Measurements from ENCODE around the gene RBM33. TPM values are rescaled to one million over a fixed set of nuclear protein-coding genes. Genes with fewer than 3 reads are reported as not detected.

Gene RBM33
- total RNA-seq, 2 experiments from 2014 or later = 73.7 to 84.8 TPM

DNA sequence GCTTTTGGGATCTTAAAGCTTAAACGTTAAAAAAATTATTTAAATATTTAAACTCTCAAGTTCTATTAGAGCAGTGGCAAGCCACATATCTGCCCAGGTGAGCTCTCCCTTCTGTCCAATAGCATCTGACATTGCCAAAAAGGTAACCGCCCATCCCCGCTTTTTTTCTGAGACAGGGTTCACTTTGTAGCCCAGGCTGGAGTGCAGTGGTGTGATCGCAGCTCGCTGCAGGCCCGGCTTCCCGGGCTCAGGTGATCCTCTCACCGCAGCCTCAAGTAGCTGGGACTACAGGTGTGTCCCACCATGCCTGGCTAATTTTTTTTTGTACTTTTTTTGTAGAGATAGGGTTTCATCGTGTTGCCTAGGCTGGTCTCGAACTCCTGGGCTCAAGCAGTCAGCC is 83.2 kb downstream of the RBM33 start:
- POLR2A ChIA-PET = no interaction called here
- peaks cover 45% of the 10 kb centered on the region for H3K4me1 Mint-ChIP-seq (ENCODE audit: low read depth)
- H3K36me3 Mint-ChIP-seq (ENCODE audit: low read depth) = peaks cover 27% of the 10 kb centered on the region
- no peaks in the 10 kb centered on the region for H3K27me3 Mint-ChIP-seq
- no peak overlapping the region for H3K27ac Mint-ChIP-seq
- no peak overlapping the region for H3K4me3 Mint-ChIP-seq
- TF ChIP-seq, protein P1, sequence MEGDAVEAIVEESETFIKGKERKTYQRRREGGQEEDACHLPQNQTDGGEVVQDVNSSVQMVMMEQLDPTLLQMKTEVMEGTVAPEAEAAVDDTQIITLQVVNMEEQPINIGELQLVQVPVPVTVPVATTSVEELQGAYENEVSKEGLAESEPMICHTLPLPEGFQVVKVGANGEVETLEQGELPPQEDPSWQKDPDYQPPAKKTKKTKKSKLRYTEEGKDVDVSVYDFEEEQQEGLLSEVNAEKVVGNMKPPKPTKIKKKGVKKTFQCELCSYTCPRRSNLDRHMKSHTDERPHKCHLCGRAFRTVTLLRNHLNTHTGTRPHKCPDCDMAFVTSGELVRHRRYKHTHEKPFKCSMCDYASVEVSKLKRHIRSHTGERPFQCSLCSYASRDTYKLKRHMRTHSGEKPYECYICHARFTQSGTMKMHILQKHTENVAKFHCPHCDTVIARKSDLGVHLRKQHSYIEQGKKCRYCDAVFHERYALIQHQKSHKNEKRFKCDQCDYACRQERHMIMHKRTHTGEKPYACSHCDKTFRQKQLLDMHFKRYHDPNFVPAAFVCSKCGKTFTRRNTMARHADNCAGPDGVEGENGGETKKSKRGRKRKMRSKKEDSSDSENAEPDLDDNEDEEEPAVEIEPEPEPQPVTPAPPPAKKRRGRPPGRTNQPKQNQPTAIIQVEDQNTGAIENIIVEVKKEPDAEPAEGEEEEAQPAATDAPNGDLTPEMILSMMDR (IDR thresholded peaks at IDR 0.05) = no peak
- ATAC-seq (no peak), DNase-seq (no peak)
- H3K9me3 Mint-ChIP-seq = no peaks in the 10 kb centered on the region
- intact Hi-C loops (cut with micrococcal nuclease) = no loop called here
- CTCF ChIA-PET = interaction anchor here (1.0 to 3.1 kb wide), 6 partner anchors 12 to 130 kb away, joined by 3 to 15 read pairs (median 3); no protein-coding TSS in a partner anchor

DNA sequence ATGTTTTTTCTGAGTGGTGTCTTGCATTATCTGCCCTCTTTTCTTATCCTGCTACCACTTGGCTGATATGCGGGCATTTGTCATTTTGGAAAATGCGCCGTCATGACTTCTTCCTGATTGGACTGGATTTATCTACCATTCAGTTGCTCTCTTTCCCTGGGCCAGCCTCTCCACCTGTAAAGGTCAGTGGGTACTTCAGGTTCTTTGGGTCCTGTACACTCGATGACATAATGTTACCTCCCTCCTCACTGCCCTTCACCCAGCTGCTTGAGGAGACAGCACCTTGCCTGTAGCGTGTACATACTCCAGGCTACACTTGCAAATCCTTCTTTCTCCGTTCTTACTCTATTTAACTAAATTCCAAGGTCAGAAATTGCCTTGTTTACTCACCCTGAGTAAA is 83.7 kb downstream of the RBM33 start:
- H3K4me1 Mint-ChIP-seq (ENCODE audit: low read depth) = peaks cover 47% of the 10 kb centered on the region

DNA sequence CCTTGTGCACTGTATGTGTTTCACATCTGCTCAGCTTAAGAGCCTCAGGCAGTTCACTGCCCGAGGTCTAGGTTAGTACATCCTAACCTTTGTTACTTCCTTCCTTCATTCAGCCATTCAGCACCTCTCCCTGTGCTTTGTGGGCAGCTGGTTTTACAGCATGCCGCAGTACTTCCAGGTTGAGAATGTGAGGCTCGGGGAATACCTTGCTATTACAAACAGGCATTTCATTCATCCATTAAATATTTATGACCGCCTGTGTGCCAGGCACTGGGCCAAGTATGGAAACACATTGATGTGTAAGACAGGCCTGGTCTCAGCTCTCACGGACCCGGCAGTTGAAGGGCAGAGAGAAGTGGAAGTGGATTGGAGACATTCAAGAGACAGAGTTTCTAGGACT is 85.4 kb downstream of the RBM33 start:
- CTCF ChIA-PET = interaction anchor here (0.9 to 6.8 kb wide), 4 partner anchors 10 to 132 kb away, joined by 3 to 43 read pairs (median 18); no protein-coding TSS in a partner anchor
- Mint-ChIP-seq H3K27ac (peak overlapping the region; percentile 32), H3K36me3 (ENCODE audit: low read depth) (peaks cover 32% of the 10 kb centered on the region), H3K4me3 (no peak overlapping the region), H3K9me3 (no peaks in the 10 kb centered on the region), H3K27me3 (no peaks in the 10 kb centered on the region), H3K4me1 (ENCODE audit: low read depth) (peaks cover 60% of the 10 kb centered on the region)
- intact Hi-C loops (cut with micrococcal nuclease) = loop anchor here (5.0 to 10.0 kb wide), 2 partner anchors 33 to 135 kb away; no protein-coding TSS in a partner anchor
- ATAC-seq (no peak), DNase-seq (no peak)
- POLR2A ChIA-PET = interaction anchor here (0.8 kb wide), 1 partner anchor 260 kb away, joined by 3 read pairs; no protein-coding TSS in a partner anchor
- TF ChIP-seq, protein P1 (IDR thresholded peaks at IDR 0.05) = no peak

More for the DNA sequence above, 83.7 kb downstream of the RBM33 start:
- no peak for DNase-seq
- TF ChIP-seq, protein P1 (IDR thresholded peaks at IDR 0.05) = no peak
- no peaks in the 10 kb centered on the region for H3K9me3 Mint-ChIP-seq
- intact Hi-C loops (cut with micrococcal nuclease) = no loop called here
- peaks cover 27% of the 10 kb centered on the region for H3K36me3 Mint-ChIP-seq (ENCODE audit: low read depth)
- ATAC-seq = no peak
- H3K27me3 Mint-ChIP-seq = no peaks in the 10 kb centered on the region
- no peak overlapping the region for H3K4me3 Mint-ChIP-seq
- H3K27ac Mint-ChIP-seq = peak overlapping the region; percentile 5
- POLR2A ChIA-PET = no interaction called here
- CTCF ChIA-PET = interaction anchor here (1.0 to 3.1 kb wide), 4 partner anchors 12 to 129 kb away, joined by 3 to 15 read pairs (median 3); no protein-coding TSS in a partner anchor

DNA sequence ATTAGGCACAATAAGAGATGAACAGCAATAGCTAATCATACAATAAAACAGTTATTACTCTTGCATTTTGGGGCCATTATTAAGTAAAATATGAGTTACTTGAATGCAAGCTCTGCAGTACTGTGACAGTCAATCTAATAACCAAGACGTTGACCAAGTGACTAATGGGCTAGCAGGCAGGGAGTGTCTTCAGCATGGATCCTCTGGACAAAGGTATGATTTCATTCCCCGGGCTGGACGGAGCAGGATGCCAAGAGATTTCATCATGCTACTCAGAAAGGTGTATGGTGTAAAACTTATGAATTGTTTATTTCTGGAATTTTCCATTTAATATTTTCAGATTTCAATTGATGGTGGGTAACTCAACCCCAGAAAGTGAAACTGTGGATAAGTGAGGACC is 86.9 kb downstream of the RBM33 start:
- no peak overlapping the region for H3K27ac Mint-ChIP-seq
- POLR2A ChIA-PET = interaction anchor here (1.0 to 1.5 kb wide), 3 partner anchors 22 to 87 kb away, joined by 3 to 5 read pairs (median 4); partner anchors contain the start of gene RBM33
- no peak for ATAC-seq
- intact Hi-C loops (cut with micrococcal nuclease) = loop anchor here (5.0 to 10.0 kb wide), 2 partner anchors 34 to 137 kb away; no protein-coding TSS in a partner anchor
- TF ChIP-seq, protein P1 (IDR thresholded peaks at IDR 0.05) = no peak
- CTCF ChIA-PET = interaction anchor here (0.8 to 6.8 kb wide), 5 partner anchors 13 to 133 kb away, joined by 3 to 43 read pairs (median 4); no protein-coding TSS in a partner anchor
- DNase-seq = no peak
- no peaks in the 10 kb centered on the region for H3K27me3 Mint-ChIP-seq
- H3K4me1 Mint-ChIP-seq (ENCODE audit: low read depth) = peaks cover 64% of the 10 kb centered on the region
- no peak overlapping the region for H3K4me3 Mint-ChIP-seq
- H3K36me3 Mint-ChIP-seq (ENCODE audit: low read depth) = peaks cover 32% of the 10 kb centered on the region
- no peaks in the 10 kb centered on the region for H3K9me3 Mint-ChIP-seq

DNA sequence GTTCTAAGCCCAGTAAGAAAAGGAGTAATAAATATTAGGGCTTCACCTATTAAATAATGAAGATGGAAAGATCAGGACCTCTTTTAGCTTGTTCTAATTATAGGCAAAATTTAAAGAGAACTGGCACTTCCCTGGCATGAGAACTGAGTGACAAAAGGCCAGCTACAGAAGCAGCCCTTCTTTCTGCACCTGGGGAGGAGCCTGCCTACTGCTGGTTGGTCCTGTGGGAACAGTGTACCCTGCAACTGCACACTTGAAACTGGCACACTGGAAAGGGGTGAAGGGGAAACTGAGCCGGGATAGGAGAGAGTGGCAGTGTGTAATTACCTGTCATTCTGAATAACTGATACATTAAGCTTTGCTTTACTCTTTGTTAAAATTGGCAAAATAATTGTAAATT is 87.4 kb downstream of the RBM33 start:
- ChIA-PET CTCF (interaction anchor here (0.8 to 6.8 kb wide), 5 partner anchors 12 to 134 kb away, joined by 3 to 43 read pairs (median 4); no protein-coding TSS in a partner anchor), POLR2A (interaction anchor here (1.5 kb wide), 1 partner anchor 88 kb away, joined by 5 read pairs; the partner anchor contains the start of gene RBM33)
- TF ChIP-seq, protein P1 (IDR thresholded peaks at IDR 0.05) = no peak
- H3K36me3 Mint-ChIP-seq (ENCODE audit: low read depth) = peaks cover 32% of the 10 kb centered on the region
- DNase-seq (no peak), ATAC-seq (no peak)
- no peak overlapping the region for H3K4me3 Mint-ChIP-seq
- H3K27me3 Mint-ChIP-seq = no peaks in the 10 kb centered on the region
- no peaks in the 10 kb centered on the region for H3K9me3 Mint-ChIP-seq
- intact Hi-C loops (cut with micrococcal nuclease) = loop anchor here (5.0 to 10.0 kb wide), 2 partner anchors 35 to 137 kb away; no protein-coding TSS in a partner anchor
- no peak overlapping the region for H3K27ac Mint-ChIP-seq
- peaks cover 64% of the 10 kb centered on the region for H3K4me1 Mint-ChIP-seq (ENCODE audit: low read depth)
